Epithelial cell of esophagus (primary cell): Measurements from ENCODE around the gene MSH5.

ENCODE experiments used
- DNase-seq: peaks from one replicate; pipeline ENCODE4 v3.0.0; 2010; ENCODE audit warnings: low read depth
- H3K4me3 ChIP-seq: 2 replicates; pipeline ENCODE4 v1.5.1; 2011; ENCODE audit warnings: mild to moderate bottlenecking, low read length, control low read depth
- CTCF ChIP-seq: IDR thresholded peaks from 2 replicates; pipeline ENCODE4 v1.5.1; 2011; ENCODE audit warnings: low read depth, mild to moderate bottlenecking, low read length, control low read depth, inconsistent platforms; ENCODE audit not compliant: insufficient read depth; ENCODE audit errors: missing control alignments

Gene MSH5

GRCh38 chr6:31749301-31750036, 9.7 kb downstream of the MSH5 start:
- no peak overlapping the region for H3K4me3 ChIP-seq
- DNase-seq, result no peak
- TF ChIP-seq CTCF, result no peak

- no peak for TF ChIP-seq CTCF
- no peak overlapping the region for H3K4me3 ChIP-seq
- DNase-seq, result no peak
Observed at GRCh38 chr6:31750411-31751022, 10.7 kb downstream of the MSH5 start.

DNA sequence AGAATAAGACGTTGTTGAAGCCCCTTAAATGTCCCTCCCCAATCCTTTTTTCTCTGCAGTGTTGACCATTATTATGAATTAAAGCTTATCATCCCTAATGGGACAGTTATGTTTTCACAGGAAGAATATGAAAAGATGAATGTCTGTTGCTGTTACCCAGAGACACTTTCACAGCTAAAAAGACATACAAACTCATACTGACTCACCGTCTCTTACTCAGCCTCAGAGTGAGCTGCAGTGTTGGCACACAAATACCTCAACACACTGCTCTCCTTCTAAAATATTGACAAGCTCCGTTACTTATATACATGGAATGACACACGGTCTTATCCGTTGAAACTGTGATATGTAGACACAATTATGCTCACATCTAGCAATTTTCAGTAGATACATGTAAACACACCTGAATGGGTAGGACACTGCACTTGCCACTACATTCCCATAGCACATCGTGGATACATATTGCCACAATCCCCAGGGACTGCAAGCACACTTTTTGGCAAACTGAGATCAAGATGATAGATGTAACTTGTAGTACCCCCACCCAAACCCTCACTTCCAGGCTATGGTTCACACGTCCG, 13.0 kb downstream of the MSH5 start:
- H3K4me3 ChIP-seq, result no peak overlapping the region
- TF ChIP-seq CTCF, result no peak
- DNase-seq, result peak; percentile 80

DNA sequence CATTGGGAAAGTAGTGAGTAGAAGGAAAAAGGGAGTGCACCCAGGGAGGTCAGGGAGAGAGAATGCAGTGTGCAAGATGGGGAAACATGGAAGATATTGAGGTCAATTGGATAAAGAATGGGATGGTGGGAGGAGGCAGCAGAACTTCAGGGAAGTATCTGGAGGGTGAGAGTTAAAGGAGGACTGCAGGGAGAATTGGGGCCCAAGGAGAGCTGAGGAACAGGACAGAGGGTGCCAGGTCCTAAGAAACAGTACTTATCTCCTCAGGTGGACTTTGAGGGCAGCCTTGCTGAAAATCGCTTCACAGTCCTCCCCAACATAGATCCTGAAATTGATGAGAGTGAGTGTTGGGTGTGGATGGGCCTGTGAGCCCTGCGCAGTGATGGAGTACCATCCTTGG, 18.5 kb downstream of the MSH5 start:
- DNase-seq, result no peak
- TF ChIP-seq CTCF, result no peak
- H3K4me3 ChIP-seq, result no peak overlapping the region

DNA sequence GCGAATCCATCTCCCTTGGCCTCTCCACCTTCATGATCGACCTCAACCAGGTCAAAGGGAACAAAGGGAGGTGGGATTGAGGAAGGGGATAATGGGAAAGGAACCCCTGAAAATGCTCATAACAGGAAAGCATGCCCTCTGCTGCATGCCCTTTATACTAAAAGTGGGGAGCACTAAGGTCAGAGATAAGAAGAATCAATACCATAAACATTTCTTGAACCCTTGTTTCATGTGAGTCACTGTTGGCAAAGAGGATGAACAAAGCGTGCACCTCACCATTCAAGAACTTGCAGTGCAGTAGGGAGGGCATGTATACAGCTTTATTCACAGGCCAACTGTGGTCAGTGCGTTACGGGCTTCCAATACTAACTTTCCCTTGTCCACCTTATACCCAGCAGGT, 21.0 kb downstream of the MSH5 start:
- no peak overlapping the region for H3K4me3 ChIP-seq
- no peak for DNase-seq
- TF ChIP-seq CTCF, result no peak

DNA sequence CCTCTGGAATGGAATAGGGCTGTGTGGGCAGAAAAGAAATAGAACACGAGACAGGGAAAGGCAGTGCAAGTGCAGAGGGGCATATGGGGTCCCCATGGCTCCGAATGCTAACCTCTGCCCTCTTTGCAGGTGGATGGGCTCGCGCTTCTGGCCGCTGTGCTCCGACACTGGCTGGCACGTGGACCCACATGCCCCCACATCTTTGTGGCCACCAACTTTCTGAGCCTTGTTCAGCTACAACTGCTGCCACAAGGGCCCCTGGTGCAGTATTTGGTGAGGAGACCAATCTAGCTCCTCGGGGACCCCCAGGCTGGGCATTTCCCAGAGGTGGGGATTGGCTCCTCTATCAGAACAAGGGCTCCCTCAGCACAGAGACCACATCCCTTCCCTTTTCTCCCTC, 21.5 kb downstream of the MSH5 start:
- TF ChIP-seq CTCF, result no peak
- DNase-seq, result no peak
- H3K4me3 ChIP-seq, result no peak overlapping the region

- no peak for DNase-seq
- TF ChIP-seq CTCF, result no peak
- no peak within 1 kb of the TSS for H3K4me3 ChIP-seq
Observed at GRCh38 chr6:31762356-31762755, 22.6 kb downstream of the MSH5 start, which contains the start of gene SAPCD1. TSS of gene SAPCD1 (plus strand) at chr6:31762656. CDS start at chr6:31763055, 399 bp downstream.
